ENCODE measurements around the gene PSMD13. TPM values are rescaled to one million over a fixed set of nuclear protein-coding genes. Genes with fewer than 3 reads are reported as not detected.
A peak's percentile ranks its signal among the peaks of the same experiment; 100 is the strongest.

The PSMD13 gene
- total RNA-seq, 1 donor from 2014 or later: 137 TPM

DNA sequence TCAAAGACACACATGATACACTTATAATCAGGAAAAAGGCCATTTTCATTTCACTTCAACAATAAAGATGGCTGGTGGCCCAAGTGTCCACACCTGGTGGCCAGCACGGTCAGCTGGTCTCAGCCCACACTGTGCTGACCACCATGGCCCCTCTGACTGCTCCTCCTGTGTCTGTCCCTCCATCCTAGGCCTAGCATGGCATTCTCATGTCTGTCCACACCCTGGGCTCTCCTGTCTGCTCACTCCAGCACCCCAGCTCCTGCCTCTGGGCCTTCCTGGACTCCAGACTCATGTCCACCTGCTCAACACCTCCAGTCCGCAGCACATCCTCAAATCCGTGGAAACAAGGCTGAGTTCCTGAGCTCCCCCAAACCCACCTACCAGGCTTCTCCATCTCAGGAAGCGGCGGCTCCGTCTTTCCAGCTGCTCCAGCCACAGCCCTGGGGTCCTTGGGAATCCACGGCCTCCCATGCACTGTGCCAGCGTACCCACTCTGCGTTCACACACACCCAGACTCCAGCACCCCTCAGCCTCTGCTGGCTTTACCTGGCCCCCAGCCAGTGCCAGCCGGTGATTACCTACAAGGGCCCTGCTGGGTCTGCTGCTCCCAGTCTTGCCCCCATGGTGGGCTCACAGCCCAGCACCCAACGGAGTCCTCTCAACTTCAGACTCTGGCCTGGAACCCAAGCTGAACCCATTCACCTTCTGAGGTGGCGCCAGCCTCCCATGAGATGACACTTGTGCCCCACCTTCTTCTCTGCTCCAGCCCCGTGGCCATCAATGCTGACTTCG, 14.6 kb upstream of the PSMD13 start:
- Mint-ChIP-seq H3K4me1 (ENCODE audit: low read depth, unreplicated experiment) (peaks cover 6% of the 10 kb centered on the region), H3K4me3 (ENCODE audit: unreplicated experiment) (no peak overlapping the region), H3K36me3 (ENCODE audit: low read depth, unreplicated experiment) (peaks cover 11% of the 10 kb centered on the region), H3K27me3 (ENCODE audit: low read depth, unreplicated experiment) (no peaks in the 10 kb centered on the region), H3K9me3 (ENCODE audit: unreplicated experiment) (no peaks in the 10 kb centered on the region), H3K27ac (ENCODE audit: unreplicated experiment) (no peak overlapping the region)
- Histone ChIP-seq H2AFZ (ENCODE audit: low read depth, low read length) (no peak overlapping the region), H3K9ac (ENCODE audit: low read length) (no peak overlapping the region), H3K4me3 (ENCODE audit: insufficient read depth, low read depth, low read length) (no peak overlapping the region), H3K4me2 (ENCODE audit: low read length) (no peak overlapping the region), H3K36me3 (ENCODE audit: insufficient read depth, low read length) (no peaks in the 10 kb centered on the region), H3K9me3 (ENCODE audit: insufficient read depth, low read depth, low read length) (no peaks in the 10 kb centered on the region), H3K79me2 (ENCODE audit: insufficient read depth, low read length) (no peaks in the 10 kb centered on the region), H4K20me1 (ENCODE audit: insufficient read depth, low read length) (no peaks in the 10 kb centered on the region), H3K4me1 (ENCODE audit: insufficient read depth, low read length) (no peaks in the 10 kb centered on the region), H3K27me3 (ENCODE audit: insufficient read depth, low read length) (no peaks in the 10 kb centered on the region), H3K27ac (ENCODE audit: low read depth, low read length) (no peak overlapping the region)
- TF ChIP-seq, protein P1, sequence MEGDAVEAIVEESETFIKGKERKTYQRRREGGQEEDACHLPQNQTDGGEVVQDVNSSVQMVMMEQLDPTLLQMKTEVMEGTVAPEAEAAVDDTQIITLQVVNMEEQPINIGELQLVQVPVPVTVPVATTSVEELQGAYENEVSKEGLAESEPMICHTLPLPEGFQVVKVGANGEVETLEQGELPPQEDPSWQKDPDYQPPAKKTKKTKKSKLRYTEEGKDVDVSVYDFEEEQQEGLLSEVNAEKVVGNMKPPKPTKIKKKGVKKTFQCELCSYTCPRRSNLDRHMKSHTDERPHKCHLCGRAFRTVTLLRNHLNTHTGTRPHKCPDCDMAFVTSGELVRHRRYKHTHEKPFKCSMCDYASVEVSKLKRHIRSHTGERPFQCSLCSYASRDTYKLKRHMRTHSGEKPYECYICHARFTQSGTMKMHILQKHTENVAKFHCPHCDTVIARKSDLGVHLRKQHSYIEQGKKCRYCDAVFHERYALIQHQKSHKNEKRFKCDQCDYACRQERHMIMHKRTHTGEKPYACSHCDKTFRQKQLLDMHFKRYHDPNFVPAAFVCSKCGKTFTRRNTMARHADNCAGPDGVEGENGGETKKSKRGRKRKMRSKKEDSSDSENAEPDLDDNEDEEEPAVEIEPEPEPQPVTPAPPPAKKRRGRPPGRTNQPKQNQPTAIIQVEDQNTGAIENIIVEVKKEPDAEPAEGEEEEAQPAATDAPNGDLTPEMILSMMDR (IDR thresholded peaks at IDR 0.05; ENCODE audit: insufficient read depth, low read depth, low read length): no peak
- no peak for TF ChIP-seq EZH2 (IDR thresholded peaks at IDR 0.05; ENCODE audit: insufficient read depth, low read length)
- FAIRE-seq: no peak
- DNase-seq (ENCODE audit: low read depth): no peak

GRCh38 chr11:223026-223789, 13.6 kb upstream of the PSMD13 start:
- Mint-ChIP-seq H3K36me3 (ENCODE audit: low read depth, unreplicated experiment) (peaks cover 11% of the 10 kb centered on the region), H3K4me1 (ENCODE audit: low read depth, unreplicated experiment) (peaks cover 4% of the 10 kb centered on the region)

More at GRCh38 chr11:223026-223789, 13.6 kb upstream of the PSMD13 start:
- no peak overlapping the region for H3K4me2 ChIP-seq (ENCODE audit: low read length)
- H3K27ac Mint-ChIP-seq (ENCODE audit: unreplicated experiment): peak overlapping the region; percentile 48
- no peak overlapping the region for H3K4me3 ChIP-seq (ENCODE audit: insufficient read depth, low read depth, low read length)
- H4K20me1 ChIP-seq (ENCODE audit: insufficient read depth, low read length): no peaks in the 10 kb centered on the region
- H3K9me3 Mint-ChIP-seq (ENCODE audit: unreplicated experiment): no peaks in the 10 kb centered on the region
- FAIRE-seq: no peak
- peaks cover 3% of the 10 kb centered on the region for H3K79me2 ChIP-seq (ENCODE audit: insufficient read depth, low read length)
- no peak overlapping the region for H3K27ac ChIP-seq (ENCODE audit: low read depth, low read length)
- no peak for DNase-seq (ENCODE audit: low read depth)
- TF ChIP-seq EZH2 (IDR thresholded peaks at IDR 0.05; ENCODE audit: insufficient read depth, low read length): no peak
- TF ChIP-seq, protein P1 (IDR thresholded peaks at IDR 0.05; ENCODE audit: insufficient read depth, low read depth, low read length): no peak
- peak overlapping the region; percentile 29 for H3K4me3 Mint-ChIP-seq (ENCODE audit: unreplicated experiment)
- no peaks in the 10 kb centered on the region for H3K36me3 ChIP-seq (ENCODE audit: insufficient read depth, low read length)
- no peak overlapping the region for H3K9ac ChIP-seq (ENCODE audit: low read length)
- no peaks in the 10 kb centered on the region for H3K27me3 ChIP-seq (ENCODE audit: insufficient read depth, low read length)
- no peak overlapping the region for H2AFZ ChIP-seq (ENCODE audit: low read depth, low read length)
- H3K27me3 Mint-ChIP-seq (ENCODE audit: low read depth, unreplicated experiment): no peaks in the 10 kb centered on the region
- no peaks in the 10 kb centered on the region for H3K9me3 ChIP-seq (ENCODE audit: insufficient read depth, low read depth, low read length)
- no peaks in the 10 kb centered on the region for H3K4me1 ChIP-seq (ENCODE audit: insufficient read depth, low read length)
